Neural cell (in vitro differentiated cells): ENCODE measurements around the gene CACNA2D1.

ENCODE experiments used
- EP300 ChIP-seq: fragments of 450-650 bp; conservative IDR thresholded peaks from 2 replicates; pipeline ENCODE4 v1.6.1; 2014; ENCODE audit warnings: antibody characterized with exemption, mild to moderate bottlenecking, moderate library complexity; ENCODE audit not compliant: poor library complexity, severe bottlenecking
- EZH2 ChIP-seq: fragments of 200-600, 300-800 bp; shearing (Covaris generic), sonication (generic); IDR thresholded peaks from 2 replicates; pipeline ENCODE4 v1.6.1; 2014; ENCODE audit warnings: antibody characterized with exemption, low read length, borderline replicate concordance, mild to moderate bottlenecking; ENCODE audit not compliant: insufficient read depth, poor library complexity, severe bottlenecking
- MXI1 ChIP-seq: fragments of 450-650 bp; conservative IDR thresholded peaks from 2 replicates; pipeline ENCODE4 v1.6.1; 2014; ENCODE audit warnings: antibody characterized with exemption, mild to moderate bottlenecking; ENCODE audit not compliant: poor library complexity, severe bottlenecking
- POLR2AphosphoS5 ChIP-seq: IDR thresholded peaks from 2 replicates; pipeline ENCODE4 v1.6.1; 2012
- RAD21 ChIP-seq: fragments of 450-650 bp; conservative IDR thresholded peaks from 2 replicates; pipeline ENCODE4 v1.6.1; 2014; ENCODE audit warnings: antibody characterized with exemption, mild to moderate bottlenecking, moderate library complexity
- REST ChIP-seq: IDR thresholded peaks from 2 replicates; pipeline ENCODE4 v1.6.1; 2012; ENCODE audit warnings: borderline replicate concordance
- SMC3 ChIP-seq: fragments of 450-650 bp; conservative IDR thresholded peaks from 2 replicates; pipeline ENCODE4 v1.6.1; 2014; ENCODE audit warnings: antibody characterized with exemption, mild to moderate bottlenecking, moderate library complexity; ENCODE audit not compliant: poor library complexity
- TF ChIP-seq, protein P1 (sequence below): fragments of 450-650 bp; IDR thresholded peaks from 2 replicates; pipeline ENCODE4 v1.5.1; 2014; ENCODE audit warnings: antibody characterized with exemption, mild to moderate bottlenecking, moderate library complexity; ENCODE audit not compliant: poor library complexity, severe bottlenecking

GRCh38 chr7:82226191-82226590 lies 217.4 kb downstream of the CACNA2D1 start:
- TF ChIP-seq, protein P1, sequence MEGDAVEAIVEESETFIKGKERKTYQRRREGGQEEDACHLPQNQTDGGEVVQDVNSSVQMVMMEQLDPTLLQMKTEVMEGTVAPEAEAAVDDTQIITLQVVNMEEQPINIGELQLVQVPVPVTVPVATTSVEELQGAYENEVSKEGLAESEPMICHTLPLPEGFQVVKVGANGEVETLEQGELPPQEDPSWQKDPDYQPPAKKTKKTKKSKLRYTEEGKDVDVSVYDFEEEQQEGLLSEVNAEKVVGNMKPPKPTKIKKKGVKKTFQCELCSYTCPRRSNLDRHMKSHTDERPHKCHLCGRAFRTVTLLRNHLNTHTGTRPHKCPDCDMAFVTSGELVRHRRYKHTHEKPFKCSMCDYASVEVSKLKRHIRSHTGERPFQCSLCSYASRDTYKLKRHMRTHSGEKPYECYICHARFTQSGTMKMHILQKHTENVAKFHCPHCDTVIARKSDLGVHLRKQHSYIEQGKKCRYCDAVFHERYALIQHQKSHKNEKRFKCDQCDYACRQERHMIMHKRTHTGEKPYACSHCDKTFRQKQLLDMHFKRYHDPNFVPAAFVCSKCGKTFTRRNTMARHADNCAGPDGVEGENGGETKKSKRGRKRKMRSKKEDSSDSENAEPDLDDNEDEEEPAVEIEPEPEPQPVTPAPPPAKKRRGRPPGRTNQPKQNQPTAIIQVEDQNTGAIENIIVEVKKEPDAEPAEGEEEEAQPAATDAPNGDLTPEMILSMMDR, result no peak
- TF ChIP-seq RAD21 (no peak), POLR2AphosphoS5 (no peak), MXI1 (no peak), EZH2 (no peak), SMC3 (no peak), REST (no peak), EP300 (no peak)
